Activated CD8-positive, alpha-beta memory T cell treated with anti-CD3 and anti-CD28 coated beads for 24 hours (primary cell): ENCODE data around the gene NLGN4X.

Experiments
- DNase-seq: peaks from one replicate; pipeline ENCODE4 v3.0.0-alpha.2; 2020

The NLGN4X gene

DNA sequence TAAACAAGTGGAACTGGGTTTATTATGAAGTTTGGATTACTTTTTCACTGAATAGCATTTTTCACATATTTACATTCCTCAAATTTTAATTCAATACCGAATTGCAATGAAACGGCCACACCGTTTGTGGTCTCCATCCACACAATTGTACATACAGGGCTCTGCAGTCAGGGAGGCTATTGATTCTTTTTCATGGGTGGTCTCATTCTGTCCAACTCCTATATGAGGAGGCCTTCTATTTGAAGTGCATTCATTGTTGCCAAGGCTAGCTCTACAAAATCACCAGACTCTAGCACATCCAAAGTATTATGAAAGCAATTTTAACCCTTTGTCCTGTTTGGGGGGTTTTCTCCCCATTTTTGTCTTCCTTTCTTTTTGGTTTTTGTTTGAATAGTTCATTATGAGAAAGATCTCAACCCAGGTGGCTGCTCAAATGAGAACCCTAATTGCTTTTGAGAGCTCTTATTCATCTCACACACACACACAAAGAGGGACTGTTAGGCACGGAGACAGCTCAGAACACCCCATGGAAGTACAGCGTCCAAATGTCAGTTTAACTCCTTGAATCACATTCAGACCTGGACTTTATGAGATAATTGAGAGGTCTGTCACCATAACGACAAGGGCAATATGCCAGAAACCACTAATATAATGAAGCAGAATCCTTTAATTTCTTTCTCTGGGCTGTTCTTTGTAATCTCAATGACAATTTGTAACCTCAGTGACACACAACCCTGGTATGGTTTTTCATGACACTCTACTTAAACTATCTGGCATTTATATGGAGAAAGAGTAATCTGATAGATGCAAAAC, 79.4 kb downstream of the NLGN4X start:
- DNase-seq: no peak

DNA sequence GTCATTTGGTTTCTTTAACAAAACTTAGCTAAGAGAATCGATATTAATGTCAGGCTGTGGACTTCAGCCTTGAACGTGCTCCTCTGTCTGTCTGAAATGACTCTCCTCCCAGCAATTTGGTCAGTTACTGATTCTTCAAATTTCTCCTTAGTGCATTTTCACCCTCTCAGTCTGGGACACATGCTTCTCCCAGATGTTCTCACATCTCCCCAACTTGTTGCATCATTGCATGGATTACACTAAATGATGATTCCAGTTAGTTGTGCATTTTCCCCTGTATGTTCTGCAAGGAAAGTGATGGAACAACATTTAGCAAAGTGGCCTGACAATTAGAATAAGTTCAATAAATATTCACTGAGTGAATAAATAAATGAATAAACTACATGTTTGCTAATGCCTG, 94.4 kb downstream of the NLGN4X start:
- DNase-seq: no peak

DNA sequence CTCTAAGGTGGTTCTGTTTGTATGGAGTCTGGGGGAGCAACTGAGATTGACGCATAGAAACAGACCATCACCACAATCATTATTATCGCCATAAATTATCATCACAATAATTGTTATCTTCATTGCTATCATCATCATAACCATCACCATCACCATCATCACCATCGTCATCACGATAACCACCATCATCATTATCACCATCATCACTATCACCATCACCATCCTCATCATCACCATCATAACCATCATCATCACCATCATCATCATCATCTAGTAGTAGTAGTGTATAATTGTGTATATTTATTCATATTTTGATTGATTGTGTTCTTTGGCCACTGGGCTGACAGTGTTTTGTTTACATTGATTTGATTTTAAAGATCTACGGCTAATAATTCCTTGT, 95.7 kb downstream of the NLGN4X start:
- no peak for DNase-seq

DNA sequence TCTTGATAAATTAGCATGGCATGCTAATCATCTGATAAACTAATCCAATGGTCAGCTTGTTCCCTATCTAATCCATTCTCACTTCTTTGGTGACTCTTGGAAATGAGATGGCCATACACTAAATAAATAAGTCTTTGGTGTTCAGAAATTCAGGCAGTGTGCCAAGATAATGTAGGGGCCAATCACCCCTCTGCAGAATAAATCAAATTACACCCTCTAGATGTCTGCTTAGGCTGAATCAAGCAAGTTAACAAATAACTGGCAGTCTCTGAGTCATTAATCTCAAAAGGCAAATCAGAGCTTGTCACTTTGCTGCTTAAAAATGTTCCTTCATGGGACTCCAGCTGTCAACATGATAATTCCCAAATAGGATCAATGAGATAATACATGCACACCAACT, 97.4 kb downstream of the NLGN4X start:
- no peak for DNase-seq

DNA sequence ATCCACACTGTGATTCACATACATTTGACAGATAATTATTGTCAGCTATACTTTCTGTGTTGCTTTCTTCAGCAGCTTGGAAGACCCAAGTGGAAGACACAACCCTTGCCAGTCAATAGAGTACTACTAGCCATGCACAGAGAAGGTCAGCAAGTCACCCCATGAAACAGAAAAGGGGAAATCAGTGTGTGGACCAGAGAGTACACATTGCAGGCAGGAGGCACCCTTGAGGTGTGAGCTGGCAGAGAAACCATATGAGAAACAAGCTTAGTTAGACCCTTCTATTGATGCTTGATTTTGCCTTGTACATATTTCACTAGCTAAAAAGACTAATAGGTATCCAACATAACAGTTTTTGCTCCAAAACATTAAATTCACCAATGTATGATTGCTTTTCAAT, 99.5 kb downstream of the NLGN4X start:
- DNase-seq: no peak

DNA sequence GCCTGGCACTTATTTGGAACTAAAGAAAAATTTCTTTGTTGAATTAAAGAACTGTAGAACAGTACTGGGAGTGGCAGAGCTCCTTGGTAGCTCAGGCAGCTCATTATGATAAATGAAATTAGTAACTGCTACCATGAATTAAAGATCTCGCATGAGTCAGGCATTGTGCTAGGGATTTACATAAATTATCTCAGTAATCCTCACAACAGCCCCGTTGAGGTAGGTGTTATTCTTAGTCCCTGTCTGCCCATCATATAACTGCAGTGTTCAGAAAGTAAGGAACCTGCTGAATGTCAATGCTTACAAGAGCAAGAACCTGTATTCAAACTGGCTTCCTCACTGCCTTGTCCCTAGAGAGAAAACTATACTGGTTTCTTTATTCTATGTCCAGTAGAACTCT, 108.3 kb downstream of the NLGN4X start:
- DNase-seq: no peak

DNA sequence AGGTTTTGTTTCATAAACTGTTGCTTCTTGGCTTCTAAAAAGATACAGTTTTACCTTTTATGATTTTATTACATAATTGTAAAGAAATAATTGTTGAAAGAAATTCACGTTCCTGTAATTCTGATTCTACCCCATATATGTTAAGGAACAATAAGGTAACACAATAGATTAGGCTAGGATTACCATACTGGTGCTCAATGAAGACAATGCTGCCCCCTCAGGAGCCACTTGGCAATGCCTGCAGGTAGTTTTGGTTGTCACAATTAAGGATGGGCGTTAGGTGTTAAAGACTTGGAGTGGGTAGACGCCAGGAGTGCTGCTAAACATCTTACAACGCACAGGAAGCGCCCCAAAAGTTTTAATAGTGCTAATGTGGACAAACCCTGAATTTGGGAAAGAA, 133.2 kb downstream of the NLGN4X start:
- no peak for DNase-seq

DNA sequence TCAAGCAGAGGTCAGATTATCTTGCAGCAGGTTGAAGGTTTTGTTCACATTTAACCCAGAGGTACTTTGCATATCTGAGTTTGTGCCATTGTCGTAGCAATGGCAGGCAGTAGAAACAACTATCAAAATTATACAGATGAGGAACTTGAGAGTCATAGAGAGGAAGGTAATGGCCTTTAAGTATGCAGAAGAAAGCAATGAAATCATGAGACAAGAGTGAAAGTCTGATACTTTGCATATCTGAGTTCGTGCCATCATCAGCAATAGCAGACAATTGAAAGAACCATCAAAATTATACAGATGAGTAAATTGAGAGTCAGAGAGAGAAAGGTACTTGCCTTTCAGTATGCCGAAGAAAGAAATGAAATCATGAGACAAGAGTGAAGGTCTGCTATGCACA, 154.1 kb downstream of the NLGN4X start:
- DNase-seq: no peak

DNA sequence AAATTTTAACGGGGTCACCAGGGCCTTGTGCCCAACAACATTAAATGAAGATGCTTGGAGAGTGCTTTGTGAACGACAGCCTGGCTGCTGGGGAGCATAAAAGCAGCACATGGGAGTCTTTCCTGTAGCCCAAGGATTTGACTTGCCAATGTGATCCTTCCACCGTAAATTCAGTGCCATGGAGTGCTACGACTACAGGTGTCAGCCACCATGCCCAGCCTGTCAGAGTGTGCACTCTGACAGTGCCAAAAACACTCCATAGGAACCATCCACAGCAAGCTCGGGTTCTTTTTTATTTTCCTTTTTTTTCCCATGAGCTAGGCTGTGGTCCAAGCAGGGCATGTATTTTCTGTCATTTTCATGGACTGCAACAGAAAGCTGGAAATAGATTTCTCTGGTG, 156.9 kb downstream of the NLGN4X start:
- no peak for DNase-seq

DNA sequence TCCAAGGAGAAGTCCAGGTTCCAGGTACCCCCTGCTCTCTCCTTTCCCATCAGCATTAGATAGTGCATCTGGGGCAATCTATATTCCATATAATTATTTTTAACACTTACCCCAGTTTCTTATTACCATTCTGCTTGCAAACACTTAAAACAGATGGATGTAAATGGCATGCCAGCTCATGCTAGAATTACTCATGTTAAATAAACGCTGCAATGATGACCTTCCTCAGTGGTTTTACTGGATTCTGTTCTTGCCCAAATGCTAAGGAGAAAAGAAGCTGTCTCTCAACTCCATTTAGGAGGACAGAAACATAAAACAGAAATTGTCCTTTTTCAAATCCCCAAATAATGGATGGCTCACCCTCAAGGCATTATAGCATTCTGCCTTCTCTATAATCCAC, 161.1 kb downstream of the NLGN4X start:
- DNase-seq: no peak

DNA sequence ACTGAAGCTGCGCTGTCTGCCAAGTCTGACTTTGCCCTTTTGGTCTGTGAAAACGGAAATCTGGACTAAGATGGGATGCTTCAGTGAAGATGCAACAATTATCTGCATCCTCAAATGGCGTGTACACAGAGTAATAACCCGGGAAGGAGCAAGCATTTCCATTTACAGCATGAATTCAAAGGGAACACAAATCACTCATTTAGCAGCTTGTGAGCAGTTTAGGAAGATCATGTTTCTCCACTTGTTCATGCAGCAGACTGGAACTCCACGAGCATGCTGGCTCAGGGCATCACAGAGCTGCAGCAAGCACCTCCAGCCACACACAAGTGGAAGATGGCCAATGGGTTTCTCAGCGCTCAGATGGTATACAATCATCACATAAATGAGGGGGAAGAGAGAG, 175.5 kb downstream of the NLGN4X start:
- no peak for DNase-seq

DNA sequence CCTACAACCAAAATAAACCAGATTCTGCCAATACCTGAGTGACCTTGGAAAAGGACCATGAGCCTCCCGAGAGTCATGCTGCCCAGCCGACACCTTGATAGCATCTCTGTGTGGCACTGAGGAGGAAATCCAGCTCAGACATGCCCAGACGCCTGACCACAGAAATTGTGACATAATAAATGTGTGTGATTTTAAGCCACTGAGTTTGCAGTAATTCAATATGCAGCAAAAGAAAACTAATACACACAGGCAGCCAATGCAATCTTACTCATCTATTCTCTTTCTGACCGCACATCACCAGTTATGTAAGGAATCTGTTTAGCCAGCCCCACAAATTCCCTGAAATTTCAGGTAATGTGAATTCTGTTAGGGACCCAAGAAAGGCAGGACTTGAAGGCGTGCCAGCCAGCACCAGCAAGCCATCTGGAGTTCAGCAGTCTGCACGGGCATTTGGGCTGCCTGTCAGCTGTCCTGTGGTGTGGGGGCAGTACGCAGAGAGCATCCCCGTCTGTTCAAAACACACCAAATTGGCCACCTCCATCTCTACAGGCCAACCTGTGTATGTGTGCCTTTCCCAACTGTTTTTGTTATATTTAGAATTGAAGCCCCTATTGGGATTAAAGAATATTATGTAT, 176.4 kb downstream of the NLGN4X start:
- DNase-seq: no peak

DNA sequence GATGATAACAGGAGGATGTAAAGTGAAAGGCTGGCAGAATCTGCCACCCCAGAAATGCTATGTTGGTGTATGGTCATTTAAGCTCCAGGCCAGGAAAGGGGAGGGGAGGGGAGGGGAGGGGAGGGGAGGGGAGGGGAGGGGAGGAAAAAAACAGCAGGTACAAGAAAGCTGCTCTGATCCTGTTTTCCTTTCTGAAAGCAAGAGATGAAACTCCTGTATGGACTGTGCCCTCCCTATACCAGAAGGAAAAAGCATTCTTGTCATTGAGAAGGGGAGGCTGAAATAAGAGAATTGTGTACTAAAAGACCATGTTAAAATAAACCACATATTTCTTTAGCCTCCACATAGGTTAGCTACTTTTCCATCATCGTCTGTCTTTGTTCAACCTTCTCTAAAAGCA, 179.5 kb downstream of the NLGN4X start:
- DNase-seq: no peak

DNA sequence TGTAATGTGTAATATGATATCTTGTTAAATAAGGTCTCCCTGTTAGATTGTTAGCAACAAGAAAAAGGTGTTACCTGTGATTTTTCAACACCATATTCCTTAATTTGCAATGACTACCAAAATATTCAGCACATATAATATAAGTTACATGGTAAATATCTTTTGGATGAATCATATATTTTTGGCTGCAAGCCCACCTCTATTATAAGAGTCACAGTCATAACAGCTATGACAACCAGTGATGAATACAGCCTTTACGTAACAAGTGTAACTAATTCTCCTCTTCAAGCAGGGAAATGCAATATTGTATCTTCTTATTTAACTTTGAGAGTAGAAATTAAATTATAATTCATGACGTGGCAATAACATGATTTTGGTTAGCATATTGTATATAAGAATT, 187.0 kb downstream of the NLGN4X start:
- DNase-seq: no peak

DNA sequence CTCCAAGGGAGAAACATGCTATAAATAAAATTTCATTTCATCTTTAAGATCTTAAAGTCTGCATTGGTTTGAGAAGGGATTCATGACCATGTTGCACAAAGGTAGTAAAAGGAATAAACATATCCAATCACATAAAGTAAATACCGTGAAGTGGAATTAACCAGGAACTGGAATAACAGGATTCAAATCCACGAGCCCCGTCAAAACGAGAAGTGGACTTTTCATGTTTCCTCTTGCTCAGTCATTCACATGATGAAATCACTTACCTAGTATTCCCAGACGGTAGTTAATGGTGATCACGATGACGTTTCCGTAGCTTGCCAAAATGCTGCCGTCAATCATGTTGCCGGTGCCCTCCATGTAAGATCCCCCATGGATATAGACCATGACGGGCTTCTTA, 199.7 kb downstream of the NLGN4X start:
- DNase-seq: no peak

DNA sequence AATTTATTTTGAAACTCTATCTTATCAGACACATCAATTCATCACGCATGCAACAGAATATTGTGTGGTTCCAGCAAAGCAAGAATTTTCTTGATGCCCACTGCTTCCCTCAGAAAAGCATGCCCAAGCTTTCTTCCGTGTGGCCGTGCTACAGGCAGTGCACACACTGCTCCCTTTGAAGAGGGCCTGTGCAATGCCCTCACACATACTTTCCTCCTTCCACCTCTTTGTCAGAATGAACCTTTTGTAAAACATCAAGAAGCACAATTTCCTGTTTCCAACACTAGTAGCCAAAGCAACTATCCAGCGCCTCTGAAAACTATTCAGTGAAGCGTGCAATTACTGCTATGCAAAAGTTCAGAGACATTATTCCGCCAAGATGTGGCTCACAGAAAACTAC, 201.7 kb downstream of the NLGN4X start:
- DNase-seq: no peak

DNA sequence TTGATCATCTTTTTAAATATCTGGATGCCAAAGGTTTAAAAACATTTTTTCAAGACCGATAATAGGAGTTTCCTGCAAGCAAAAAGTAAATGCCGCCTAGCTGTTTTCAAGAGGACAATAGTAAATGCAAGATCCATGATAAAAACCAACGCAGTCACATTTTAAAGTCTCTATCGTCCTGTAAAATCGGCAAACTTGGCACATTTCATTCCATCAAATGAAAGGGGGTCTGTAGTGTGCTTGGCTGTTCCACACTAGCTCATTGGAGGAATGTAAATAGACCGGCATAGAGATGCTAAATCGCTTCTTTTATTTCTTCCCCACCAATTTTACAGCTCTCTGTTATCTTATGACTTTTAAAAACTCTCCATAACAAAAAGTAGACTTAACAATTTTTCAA, 202.2 kb downstream of the NLGN4X start:
- no peak for DNase-seq

DNA sequence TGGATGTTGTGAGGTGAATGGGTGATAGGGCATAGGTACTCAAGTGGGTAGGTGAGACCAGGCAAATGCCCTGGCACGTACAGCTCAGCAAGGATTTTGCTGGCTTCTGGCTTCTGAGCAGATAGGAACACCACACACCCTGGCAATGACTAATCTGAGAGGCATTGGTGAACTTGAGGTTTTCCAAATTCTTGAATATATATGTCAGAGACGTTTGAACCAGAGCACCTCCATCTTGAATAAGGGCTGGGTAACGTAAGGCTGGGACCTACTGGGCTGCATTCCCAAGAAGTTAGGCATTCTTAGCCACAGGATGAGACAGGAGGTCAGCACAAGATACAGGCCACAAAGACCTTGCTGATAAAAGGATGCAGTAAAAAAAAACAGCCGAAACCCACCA, 204.5 kb downstream of the NLGN4X start:
- DNase-seq: no peak

DNA sequence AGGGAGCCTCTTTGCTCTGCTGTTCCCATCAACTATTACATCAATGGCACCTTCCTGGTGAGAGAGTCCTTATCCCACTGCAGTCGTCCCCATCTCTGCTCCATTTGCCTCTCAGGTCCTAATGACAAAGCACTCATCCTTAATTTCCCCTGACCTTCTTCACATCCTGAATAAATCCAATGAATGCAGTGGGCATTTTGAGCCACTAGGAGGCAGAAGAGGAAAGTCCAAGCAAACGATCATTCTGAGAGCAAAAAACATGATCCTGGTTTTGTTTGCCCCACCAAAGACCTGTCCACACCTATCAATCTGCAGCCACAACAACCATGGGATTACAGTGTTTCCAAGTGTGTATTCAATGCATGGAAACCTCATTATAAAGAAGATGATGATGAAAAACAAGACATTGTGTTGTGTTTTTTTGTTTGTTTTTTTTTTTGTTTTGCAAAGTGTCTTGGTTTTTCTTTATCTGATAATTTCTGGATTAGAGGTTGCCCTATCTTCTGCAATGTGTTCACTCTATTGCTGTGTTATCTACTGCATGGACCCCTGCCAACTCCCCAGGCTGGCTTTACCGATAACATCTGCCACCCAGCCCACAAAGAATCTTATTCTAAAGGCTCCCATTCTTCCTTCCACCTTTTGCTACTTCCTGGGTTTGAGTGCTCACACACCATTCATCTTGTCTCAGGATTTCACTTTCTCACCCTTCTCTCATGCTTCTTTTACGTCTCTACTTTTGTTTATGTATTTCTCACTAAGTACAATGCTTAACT, 207.2 kb downstream of the NLGN4X start:
- DNase-seq: peak; percentile 56

DNA sequence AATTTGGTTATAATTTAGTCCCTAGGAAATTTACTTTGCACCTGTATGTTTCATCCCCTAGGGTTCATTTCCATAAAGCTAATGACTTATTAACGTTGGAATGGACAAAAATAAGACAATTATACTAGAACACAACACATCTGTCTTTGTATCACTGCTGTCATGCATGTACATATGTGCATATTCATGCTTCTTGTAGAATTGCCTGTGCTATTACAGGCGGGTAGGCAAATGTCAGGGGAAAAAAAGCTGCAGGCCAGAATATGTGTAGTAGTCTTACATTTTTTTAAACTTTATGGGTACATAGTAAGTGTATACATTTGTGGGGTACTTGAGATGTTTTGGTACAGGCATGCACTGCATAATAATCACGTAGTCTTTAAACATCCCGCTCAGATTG, 209.6 kb downstream of the NLGN4X start:
- no peak for DNase-seq

DNA sequence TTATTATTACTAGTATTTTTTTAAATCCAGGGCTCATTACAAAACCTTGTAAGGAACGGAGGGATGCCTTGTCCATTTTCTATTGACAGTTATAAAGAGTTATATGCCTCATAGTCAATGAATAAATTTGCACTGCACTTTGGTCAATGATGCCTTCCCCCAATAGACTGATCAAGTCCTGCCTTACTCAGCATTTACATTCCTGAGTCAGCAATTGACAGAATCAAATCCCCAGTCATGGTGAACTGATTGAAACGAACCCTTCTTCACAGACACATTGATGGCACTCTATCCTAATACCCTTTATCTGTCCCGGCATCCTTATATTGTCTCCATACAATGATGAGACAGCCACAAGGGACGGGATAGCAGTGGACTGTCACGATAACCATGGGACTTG, 213.2 kb downstream of the NLGN4X start:
- DNase-seq: no peak

DNA sequence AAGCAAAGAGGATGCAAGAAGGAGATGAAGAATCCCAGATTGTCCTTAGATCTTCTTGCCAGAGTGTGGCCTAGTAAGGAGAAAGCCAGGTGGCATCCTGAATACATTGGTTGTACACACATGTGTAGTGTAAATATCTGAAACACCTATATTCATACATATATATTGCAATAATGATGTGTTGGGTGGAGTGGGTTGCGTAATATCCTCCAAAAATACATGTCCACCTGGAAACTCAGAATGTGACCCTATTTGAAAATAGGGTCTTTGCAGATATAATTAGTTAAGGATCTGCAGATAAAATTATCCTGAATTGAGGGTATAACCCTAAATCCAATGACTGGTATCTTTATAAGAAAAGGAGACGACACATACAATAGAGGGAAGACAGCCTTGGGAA, 216.3 kb downstream of the NLGN4X start:
- DNase-seq: no peak

DNA sequence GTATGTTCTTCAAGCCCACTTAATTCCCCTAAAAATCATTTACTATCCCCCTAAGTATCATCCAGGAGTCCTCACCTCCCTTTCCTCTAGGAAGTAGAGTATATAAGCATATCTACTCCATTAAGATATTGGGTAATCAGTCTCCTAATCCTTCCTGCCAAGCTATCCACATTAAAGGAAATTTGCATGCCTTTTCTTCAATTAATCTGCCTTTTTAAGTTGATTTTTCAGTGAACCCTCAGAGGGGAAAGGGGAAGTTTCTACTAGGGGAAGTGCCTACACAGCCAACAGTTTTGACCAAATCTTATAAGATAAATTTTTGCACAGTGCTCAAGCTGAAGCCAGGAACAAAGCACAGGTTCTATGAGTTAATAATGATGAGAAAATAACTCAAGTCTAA, 222.8 kb downstream of the NLGN4X start:
- DNase-seq: no peak

DNA sequence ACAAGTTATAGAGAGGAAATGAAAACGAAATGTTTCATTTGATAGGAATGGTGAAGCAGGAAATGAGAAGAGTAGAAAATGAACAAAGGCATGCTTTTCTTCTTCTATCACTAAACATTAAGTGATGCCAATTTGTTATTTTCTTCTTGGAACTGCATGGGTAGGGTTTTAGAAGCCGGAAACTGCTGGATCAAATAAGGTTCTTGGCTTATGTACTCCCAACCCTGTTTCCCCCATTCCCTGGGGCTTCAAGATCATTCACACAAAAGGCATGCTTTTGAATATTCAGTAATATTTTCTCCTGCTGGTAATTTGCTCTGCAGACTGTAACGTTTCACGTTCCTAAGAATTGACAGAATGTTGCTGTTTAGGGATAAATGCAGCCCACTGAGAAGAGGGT, 224.1 kb downstream of the NLGN4X start:
- DNase-seq: no peak
